Calu3 (cell line): ENCODE measurements around the gene PCDHA1. TPM values are rescaled to one million over a fixed set of nuclear protein-coding genes. Genes with fewer than 3 reads are reported as not detected.

Source experiments
- BruUV-seq: library from RNA; stranded (reverse); fragments of 400-500 nt; replicated peaks from 2 replicates; lab custom pipeline; 2021; lab: Mats Ljungman, UMichigan
- CTCF ChIA-PET: fragments of 300-600 bp; sonication (Branson Sonifier 250); formaldehyde crosslinking; loops from one replicate; lab custom pipeline; 2022; ENCODE audit warnings: antibody characterized with exemption; lab: Charles Lee
- DNase-seq: peaks from one replicate; pipeline ENCODE4 v3.0.0; 2022
- H3K27ac Mint-ChIP-seq: one replicate; pipeline ENCODE4 v1.8.0; 2022; ENCODE audit warnings: mixed read lengths; ENCODE audit not compliant: unreplicated experiment
- H3K27me3 Mint-ChIP-seq: one replicate; pipeline ENCODE4 v1.8.0; 2022; ENCODE audit warnings: mixed read lengths; ENCODE audit not compliant: unreplicated experiment
- H3K36me3 Mint-ChIP-seq: one replicate; pipeline ENCODE4 v1.8.0; 2022; ENCODE audit warnings: mild to moderate bottlenecking, moderate library complexity, mixed read lengths; ENCODE audit not compliant: insufficient read depth, unreplicated experiment
- H3K4me1 Mint-ChIP-seq: one replicate; pipeline ENCODE4 v1.8.0; 2022; ENCODE audit warnings: mild to moderate bottlenecking, low read depth, mixed read lengths; ENCODE audit not compliant: unreplicated experiment
- H3K4me3 Mint-ChIP-seq: one replicate; pipeline ENCODE4 v1.8.0; 2022; ENCODE audit warnings: mild to moderate bottlenecking, low read depth, moderate library complexity, mixed read lengths; ENCODE audit not compliant: unreplicated experiment
- H3K9me3 Mint-ChIP-seq: one replicate; pipeline ENCODE4 v1.8.0; 2022; ENCODE audit warnings: low read depth, mixed read lengths; ENCODE audit not compliant: unreplicated experiment
- CTCF ChIP-seq: fragments of 200-600 bp; IDR thresholded peaks from one replicate; pipeline ENCODE4 v1.8.0; 2022; ENCODE audit warnings: antibody characterized with exemption; ENCODE audit not compliant: unreplicated experiment
- intact Hi-C: fragments of 100-400 bp; cut with micrococcal nuclease; formaldehyde crosslinking; loops from one replicate; pipeline ENCODE4 v1.10.0; 2022; ENCODE audit not compliant: unreplicated experiment
- total RNA-seq: library from RNA; stranded (reverse); gene quantifications from 2 replicates; pipeline ENCODE4 v1.2.3, GENCODE V29; 2022

The PCDHA1 gene
- total RNA-seq, 1 experiment from 2014 or later = 0.83 TPM

GRCh38 chr5:141001446-141001843, 215.5 kb downstream of the PCDHA1 start:
- peak; percentile 60 for DNase-seq
- intact Hi-C loops = loop anchor here (5.0 to 10.0 kb wide), 2 partner anchors 289 to 523 kb away; no protein-coding TSS in a partner anchor
- CTCF ChIA-PET = interaction anchor here (0.9 kb wide), 1 partner anchor 16 kb away, joined by 6 read pairs; no protein-coding TSS in a partner anchor
- Mint-ChIP-seq H3K27me3 (no peaks in the 10 kb centered on the region), H3K4me3 (peak overlapping the region; percentile 70), H3K36me3 (peaks cover 22% of the 10 kb centered on the region), H3K27ac (peak overlapping the region; percentile 98), H3K9me3 (no peaks in the 10 kb centered on the region), H3K4me1 (peaks cover 45% of the 10 kb centered on the region)
- no peak for TF ChIP-seq CTCF
- BruUV-seq = TSS peak; percentile 11

GRCh38 chr5:141001844-141002604, 216.1 kb downstream of the PCDHA1 start:
- CTCF ChIA-PET = interaction anchor here (0.9 kb wide), 1 partner anchor 16 kb away, joined by 6 read pairs; no protein-coding TSS in a partner anchor
- Mint-ChIP-seq H3K27ac (peak overlapping the region; percentile 98), H3K9me3 (peaks cover 3% of the 10 kb centered on the region), H3K4me3 (peak overlapping the region; percentile 70), H3K36me3 (peaks cover 22% of the 10 kb centered on the region), H3K27me3 (no peaks in the 10 kb centered on the region), H3K4me1 (peaks cover 49% of the 10 kb centered on the region)
- TSS peak; percentile 58 for BruUV-seq
- DNase-seq = peak; percentile 25
- intact Hi-C loops = loop anchor here (5.0 to 10.0 kb wide), 2 partner anchors 290 to 523 kb away; no protein-coding TSS in a partner anchor
- TF ChIP-seq CTCF = no peak

- no peak for TF ChIP-seq CTCF
- peaks cover 3% of the 10 kb centered on the region for H3K9me3 Mint-ChIP-seq
- H3K36me3 Mint-ChIP-seq = peaks cover 22% of the 10 kb centered on the region
- CTCF ChIA-PET = no interaction called here
- peak overlapping the region; percentile 98 for H3K27ac Mint-ChIP-seq
- no TSS peak for BruUV-seq
- no peaks in the 10 kb centered on the region for H3K27me3 Mint-ChIP-seq
- intact Hi-C loops = loop anchor here (5.0 to 10.0 kb wide), 2 partner anchors 290 to 522 kb away; no protein-coding TSS in a partner anchor
- peaks cover 49% of the 10 kb centered on the region for H3K4me1 Mint-ChIP-seq
- no peak for DNase-seq
- no peak overlapping the region for H3K4me3 Mint-ChIP-seq
Observed at GRCh38 chr5:141002605-141002965, 216.6 kb downstream of the PCDHA1 start.

- CTCF ChIA-PET = no interaction called here
- H3K27me3 Mint-ChIP-seq = no peaks in the 10 kb centered on the region
Observed at GRCh38 chr5:141003031-141003430, 217.1 kb downstream of the PCDHA1 start.

More at GRCh38 chr5:141003031-141003430, 217.1 kb downstream of the PCDHA1 start:
- Mint-ChIP-seq H3K36me3 (peaks cover 22% of the 10 kb centered on the region), H3K4me3 (no peak overlapping the region), H3K27ac (peak overlapping the region; percentile 98), H3K4me1 (peaks cover 49% of the 10 kb centered on the region), H3K9me3 (peaks cover 3% of the 10 kb centered on the region)
- DNase-seq = no peak
- BruUV-seq = no TSS peak
- TF ChIP-seq CTCF = no peak
- intact Hi-C loops = loop anchor here (5.0 to 10.0 kb wide), 2 partner anchors 291 to 522 kb away; no protein-coding TSS in a partner anchor
